MCF 10A (cell line): Measurements from ENCODE around the gene PRKN. TPM values are rescaled to one million over a fixed set of nuclear protein-coding genes. Genes with fewer than 3 reads are reported as not detected.
A peak's percentile ranks its signal among the peaks of the same experiment; 100 is the strongest.
"Not testable (repeated sequence)": the region's sequence is repeated elsewhere in the genome, so short reads cannot be mapped to it uniquely, and the experiment has no call there.

Source experiments
- BruUV-seq: library from RNA; stranded (reverse); fragments of 400-500 nt; replicated peaks from 2 replicates; lab custom pipeline; 2021; lab: Mats Ljungman, UMichigan
- CTCF ChIA-PET: fragments of 300-600 bp; sonication (Branson Sonifier 250); formaldehyde crosslinking; extraction: SDS; loops from one replicate; lab custom pipeline; 2021; ENCODE audit warnings: antibody characterized with exemption, inconsistent platforms; lab: Yijun Ruan, JAX
- POLR2A ChIA-PET: fragments of 300-600, 350-650 bp; sonication (Branson Sonifier 250); formaldehyde crosslinking; extraction: SDS; loops from one replicate; lab custom pipeline; 2020; ENCODE audit warnings: antibody characterized with exemption, inconsistent platforms; lab: Yijun Ruan, JAX
- DNase-seq: peaks from one replicate; pipeline ENCODE4 v3.0.0-alpha.2; 2018; ENCODE audit not compliant: unreplicated experiment
- H3K27ac Mint-ChIP-seq: one replicate; pipeline ENCODE4 v1.8.0; 2022; ENCODE audit warnings: mild to moderate bottlenecking, low read depth, mixed read lengths; ENCODE audit not compliant: unreplicated experiment
- H3K27me3 Mint-ChIP-seq: one replicate; pipeline ENCODE4 v1.8.0; 2022; ENCODE audit warnings: mixed read lengths; ENCODE audit not compliant: insufficient read depth, unreplicated experiment
- H3K36me3 Mint-ChIP-seq: one replicate; pipeline ENCODE4 v1.8.0; 2022; ENCODE audit warnings: mild to moderate bottlenecking, moderate library complexity, mixed read lengths; ENCODE audit not compliant: insufficient read depth, unreplicated experiment
- H3K4me1 Mint-ChIP-seq: one replicate; pipeline ENCODE4 v1.8.0; 2022; ENCODE audit warnings: mixed read lengths; ENCODE audit not compliant: insufficient read depth, unreplicated experiment
- H3K4me3 Mint-ChIP-seq: one replicate; pipeline ENCODE4 v1.8.0; 2022; ENCODE audit warnings: mild to moderate bottlenecking, moderate library complexity, mixed read lengths; ENCODE audit not compliant: unreplicated experiment
- H3K9me3 Mint-ChIP-seq: one replicate; pipeline ENCODE4 v1.8.0; 2022; ENCODE audit warnings: mixed read lengths; ENCODE audit not compliant: unreplicated experiment
- intact Hi-C: fragments of 100-400 bp; cut with micrococcal nuclease; formaldehyde crosslinking; loops from 2 replicates; pipeline ENCODE4 v1.14.1; 2022
- total RNA-seq: library from RNA; stranded (reverse); gene quantifications from 2 replicates; pipeline ENCODE4 v1.2.3, GENCODE V29; 2022
- TF ChIP-seq, protein P1 (sequence below): fragments of 200-600 bp; IDR thresholded peaks from one replicate; pipeline ENCODE4 v1.8.0; 2022; ENCODE audit warnings: antibody characterized with exemption, mild to moderate bottlenecking; ENCODE audit not compliant: unreplicated experiment

Gene PRKN
- total RNA-seq, 1 experiment from 2014 or later, result 2.5 TPM

DNA sequence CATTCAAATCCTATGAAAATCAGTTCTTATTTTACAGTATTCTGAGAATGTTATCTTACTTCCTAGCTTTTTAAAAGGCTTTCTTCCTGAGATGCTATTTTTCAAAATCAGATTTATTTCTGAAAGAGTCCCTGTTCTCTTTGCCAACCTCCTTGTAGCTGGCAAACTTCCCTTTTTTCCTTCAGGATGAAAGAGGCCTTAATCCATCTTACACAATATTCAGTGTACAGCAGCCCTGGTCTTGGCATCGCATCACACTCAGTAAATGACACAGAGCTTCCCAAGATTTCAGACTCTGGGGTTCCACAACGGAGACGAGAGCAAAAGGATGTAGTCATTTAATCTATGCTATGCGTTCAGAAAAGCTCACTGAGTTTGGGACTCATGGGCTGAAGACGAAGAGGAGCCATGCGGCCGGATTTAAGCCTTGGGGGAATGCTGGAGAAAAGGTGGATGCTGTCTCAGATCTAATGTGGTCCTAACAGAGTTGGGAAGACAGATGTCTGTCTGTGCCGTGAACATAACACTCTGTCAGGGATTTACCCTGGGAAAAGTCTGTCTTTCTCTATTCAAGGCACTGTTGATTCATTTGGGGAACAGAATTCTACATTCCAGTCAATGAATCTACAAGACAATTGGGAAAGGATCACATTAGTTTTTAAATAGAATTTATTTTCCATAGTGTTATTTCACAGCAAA lies 837.3 kb downstream of the PRKN start:
- BruUV-seq, result no TSS peak
- TF ChIP-seq, protein P1, sequence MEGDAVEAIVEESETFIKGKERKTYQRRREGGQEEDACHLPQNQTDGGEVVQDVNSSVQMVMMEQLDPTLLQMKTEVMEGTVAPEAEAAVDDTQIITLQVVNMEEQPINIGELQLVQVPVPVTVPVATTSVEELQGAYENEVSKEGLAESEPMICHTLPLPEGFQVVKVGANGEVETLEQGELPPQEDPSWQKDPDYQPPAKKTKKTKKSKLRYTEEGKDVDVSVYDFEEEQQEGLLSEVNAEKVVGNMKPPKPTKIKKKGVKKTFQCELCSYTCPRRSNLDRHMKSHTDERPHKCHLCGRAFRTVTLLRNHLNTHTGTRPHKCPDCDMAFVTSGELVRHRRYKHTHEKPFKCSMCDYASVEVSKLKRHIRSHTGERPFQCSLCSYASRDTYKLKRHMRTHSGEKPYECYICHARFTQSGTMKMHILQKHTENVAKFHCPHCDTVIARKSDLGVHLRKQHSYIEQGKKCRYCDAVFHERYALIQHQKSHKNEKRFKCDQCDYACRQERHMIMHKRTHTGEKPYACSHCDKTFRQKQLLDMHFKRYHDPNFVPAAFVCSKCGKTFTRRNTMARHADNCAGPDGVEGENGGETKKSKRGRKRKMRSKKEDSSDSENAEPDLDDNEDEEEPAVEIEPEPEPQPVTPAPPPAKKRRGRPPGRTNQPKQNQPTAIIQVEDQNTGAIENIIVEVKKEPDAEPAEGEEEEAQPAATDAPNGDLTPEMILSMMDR, result no peak
- Mint-ChIP-seq H3K36me3 (no peaks in the 10 kb centered on the region), H3K4me3 (no peak overlapping the region), H3K27me3 (no peaks in the 10 kb centered on the region), H3K27ac (no peak overlapping the region), H3K4me1 (no peaks in the 10 kb centered on the region), H3K9me3 (no peaks in the 10 kb centered on the region)
- DNase-seq, result peak; percentile 49
- POLR2A ChIA-PET, result interaction anchor here (1.2 kb wide), 1 partner anchor 8 kb away, joined by 3 read pairs; no protein-coding TSS in a partner anchor
- intact Hi-C loops, result no loop called here
- CTCF ChIA-PET, result interaction anchor here (0.9 kb wide), 1 partner anchor 64 kb away, joined by 3 read pairs; no protein-coding TSS in a partner anchor

DNA sequence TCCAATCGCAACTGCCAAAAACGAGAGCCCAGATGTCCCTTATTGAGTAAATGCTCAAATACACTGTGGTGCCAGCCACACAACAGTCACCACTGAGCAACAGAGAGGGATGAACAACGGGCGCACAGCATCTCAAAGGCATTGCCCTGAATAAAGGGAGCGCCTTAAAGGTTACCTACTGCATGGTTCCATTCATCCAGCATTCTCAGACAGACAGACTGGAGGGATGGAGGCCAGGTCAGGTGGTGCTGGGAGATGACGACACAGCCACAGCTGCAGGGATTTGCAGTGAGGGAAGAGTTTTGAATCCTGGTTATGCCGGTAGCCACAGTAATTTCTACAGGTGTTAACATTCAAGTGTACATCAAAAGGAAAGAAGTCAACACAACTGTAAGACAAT lies 838.2 kb downstream of the PRKN start:
- Mint-ChIP-seq H3K4me3 (no peak overlapping the region), H3K4me1 (no peaks in the 10 kb centered on the region), H3K9me3 (no peaks in the 10 kb centered on the region), H3K36me3 (no peaks in the 10 kb centered on the region), H3K27me3 (no peaks in the 10 kb centered on the region), H3K27ac (no peak overlapping the region)
- TF ChIP-seq, protein P1, result no peak
- intact Hi-C loops, result no loop called here
- CTCF ChIA-PET, result no interaction called here
- DNase-seq, result no peak
- POLR2A ChIA-PET, result interaction anchor here (1.2 kb wide), 1 partner anchor 9 kb away, joined by 3 read pairs; no protein-coding TSS in a partner anchor
- no TSS peak for BruUV-seq

DNA sequence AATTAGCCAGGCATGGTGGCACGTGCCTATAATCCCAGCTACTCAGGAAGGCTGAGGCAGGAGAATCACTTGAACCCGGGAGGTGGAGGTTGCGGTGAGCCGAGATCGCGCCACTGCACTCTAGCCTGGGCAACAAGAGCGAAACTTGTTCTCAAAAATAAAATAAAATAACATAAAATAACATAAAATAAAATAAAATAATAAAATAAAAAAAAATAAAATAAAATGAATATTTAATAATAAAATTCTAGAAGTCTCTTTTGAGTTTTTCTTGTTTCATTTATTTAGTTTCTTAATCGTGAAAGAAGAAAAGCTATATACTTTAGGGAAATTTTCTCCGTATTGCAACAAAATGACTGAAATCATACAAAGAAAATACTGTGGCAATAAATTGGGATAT lies 841.0 kb downstream of the PRKN start:
- H3K4me1 Mint-ChIP-seq, intact Hi-C loops, DNase-seq, H3K36me3 Mint-ChIP-seq, H3K9me3 Mint-ChIP-seq, BruUV-seq, H3K27ac Mint-ChIP-seq, H3K27me3 Mint-ChIP-seq, H3K4me3 Mint-ChIP-seq: not testable (repeated sequence)
- ChIA-PET CTCF (interaction anchor here (0.6 kb wide), 1 partner anchor 87 kb away, joined by 3 read pairs; no protein-coding TSS in a partner anchor), POLR2A (interaction anchor here (0.7 kb wide), 1 partner anchor 207 kb away, joined by 3 read pairs; no protein-coding TSS in a partner anchor)

DNA sequence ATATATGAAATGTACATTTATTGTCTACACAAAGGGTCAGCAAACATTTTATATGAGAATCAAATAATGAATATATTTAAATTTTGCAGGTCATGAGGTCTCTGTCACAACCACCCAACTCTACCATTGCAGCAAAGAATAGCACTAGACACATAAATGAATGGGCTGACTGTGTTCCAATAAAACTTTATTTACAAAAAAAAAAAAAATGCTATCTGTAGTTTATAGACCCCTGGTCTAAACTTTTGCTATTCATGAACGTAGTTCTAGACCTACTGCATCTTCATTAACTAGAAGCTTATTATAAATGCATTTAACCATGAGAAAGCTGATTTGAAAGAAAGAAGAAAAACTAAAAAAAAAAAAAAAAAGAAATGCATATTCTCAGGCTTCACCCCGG lies 842.8 kb downstream of the PRKN start:
- Mint-ChIP-seq H3K4me1 (no peaks in the 10 kb centered on the region), H3K27ac (no peak overlapping the region), H3K9me3 (no peaks in the 10 kb centered on the region), H3K36me3 (no peaks in the 10 kb centered on the region), H3K4me3 (no peak overlapping the region), H3K27me3 (no peaks in the 10 kb centered on the region)
- no peak for DNase-seq
- ChIA-PET CTCF (interaction anchor here (0.6 to 1.1 kb wide), 3 partner anchors 10 to 281 kb away, joined by 3 to 5 read pairs (median 4); no protein-coding TSS in a partner anchor), POLR2A (no interaction called here)
- intact Hi-C loops, result no loop called here
- TF ChIP-seq, protein P1, result no peak
- no TSS peak for BruUV-seq
